Parathyroid adenoma (tissue), 2 donors: ENCODE measurements around the gene KLF16.

Experiments used
- H2AFZ ChIP-seq: fragments of 300-600 bp; sonication (generic); one replicate; pipeline ENCODE4 v1.7.0; 2017; ENCODE audit warnings: antibody characterized with exemption, mild to moderate bottlenecking
- H3K27ac ChIP-seq: fragments of 300-600 bp; sonication (generic); one replicate; pipeline ENCODE4 v1.7.0; 2017
- H3K27me3 ChIP-seq: fragments of 300-600 bp; sonication (generic); one replicate; pipeline ENCODE4 v1.7.0; 2017; ENCODE audit warnings: low read length; ENCODE audit not compliant: control insufficient read depth, insufficient read depth
- H3K36me3 ChIP-seq: fragments of 300-600 bp; sonication (generic); one replicate; pipeline ENCODE4 v1.7.0; 2017; ENCODE audit warnings: low read length; ENCODE audit not compliant: control insufficient read depth, insufficient read depth
- H3K4me1 ChIP-seq: fragments of 300-600 bp; sonication (generic); one replicate; pipeline ENCODE4 v1.7.0; 2017; ENCODE audit warnings: control low read depth
- H3K4me2 ChIP-seq: fragments of 300-600 bp; sonication (generic); one replicate; pipeline ENCODE4 v1.7.0; 2017; ENCODE audit warnings: low read length
- H3K4me3 ChIP-seq: fragments of 300-600 bp; sonication (generic); one replicate; pipeline ENCODE4 v1.7.0; 2017; ENCODE audit warnings: low read depth, low read length
- H3K79me2 ChIP-seq: fragments of 300-600 bp; sonication (generic); one replicate; pipeline ENCODE4 v1.7.0; 2017; ENCODE audit warnings: control low read depth
- H3K9ac ChIP-seq: fragments of 300-600 bp; sonication (generic); one replicate; pipeline ENCODE4 v1.7.0; 2017; ENCODE audit warnings: mild to moderate bottlenecking
- H3K9me3 ChIP-seq: fragments of 300-600 bp; sonication (generic); one replicate; pipeline ENCODE4 v1.7.0; 2017; ENCODE audit warnings: low read length; ENCODE audit not compliant: control insufficient read depth
- CTCF ChIP-seq: fragments of 300-600 bp; sonication (generic); IDR thresholded peaks from one replicate; pipeline ENCODE4 v1.7.0; 2017; ENCODE audit warnings: antibody characterized with exemption, mild to moderate bottlenecking
- donor health status: primary hyperparathyroidism.

KLF16 gene

GRCh38 chr19:1843116-1843515 is 20.3 kb downstream of the KLF16 start:
- no peak overlapping the region for H3K4me3 ChIP-seq
- no peak overlapping the region for H3K4me2 ChIP-seq
- H3K36me3 ChIP-seq, result no peaks in the 10 kb centered on the region
- TF ChIP-seq CTCF, result no peak
- H3K27me3 ChIP-seq, result no peaks in the 10 kb centered on the region
- H3K27ac ChIP-seq, result no peak overlapping the region
- H3K9ac ChIP-seq, result no peak overlapping the region
- H2AFZ ChIP-seq, result no peak overlapping the region
- H3K79me2 ChIP-seq, result peaks cover 86% of the 10 kb centered on the region
- peaks cover 16% of the 10 kb centered on the region for H3K4me1 ChIP-seq
- H3K9me3 ChIP-seq, result no peaks in the 10 kb centered on the region

- Histone ChIP-seq H3K36me3 (no peaks in the 10 kb centered on the region), H3K9ac (no peak overlapping the region), H3K27me3 (no peaks in the 10 kb centered on the region), H3K4me3 (no peak overlapping the region), H3K79me2 (peaks cover 83% of the 10 kb centered on the region), H3K9me3 (no peaks in the 10 kb centered on the region), H3K4me2 (no peak overlapping the region), H3K4me1 (peaks cover 7% of the 10 kb centered on the region), H3K27ac (no peak overlapping the region), H2AFZ (no peak overlapping the region)
- no peak for TF ChIP-seq CTCF
Measured at GRCh38 chr19:1841209-1841924, 22.0 kb downstream of the KLF16 start.

GRCh38 chr19:1840541-1841115 is 22.8 kb downstream of the KLF16 start:
- Histone ChIP-seq H3K4me2 (no peak overlapping the region), H3K9me3 (no peaks in the 10 kb centered on the region), H2AFZ (no peak overlapping the region), H3K4me1 (peaks cover 1% of the 10 kb centered on the region), H3K4me3 (no peak overlapping the region), H3K9ac (no peak overlapping the region), H3K36me3 (no peaks in the 10 kb centered on the region), H3K27me3 (no peaks in the 10 kb centered on the region), H3K79me2 (peaks cover 82% of the 10 kb centered on the region), H3K27ac (no peak overlapping the region)
- TF ChIP-seq CTCF, result no peak

GRCh38 chr19:1839658-1840540 is 23.5 kb downstream of the KLF16 start:
- Histone ChIP-seq H3K4me1 (no peaks in the 10 kb centered on the region), H3K79me2 (peaks cover 80% of the 10 kb centered on the region), H3K27ac (no peak overlapping the region), H3K9me3 (no peaks in the 10 kb centered on the region), H3K4me2 (no peak overlapping the region), H2AFZ (no peak overlapping the region), H3K4me3 (no peak overlapping the region), H3K27me3 (no peaks in the 10 kb centered on the region), H3K36me3 (no peaks in the 10 kb centered on the region), H3K9ac (no peak overlapping the region)
- no peak for TF ChIP-seq CTCF
